Liver (tissue), 9 donors: ENCODE data around the gene NFATC2. TPM values are rescaled to one million over a fixed set of nuclear protein-coding genes. Genes with fewer than 3 reads are reported as not detected.

ENCODE experiments used
- DNase-seq: peaks from one replicate; pipeline ENCODE4 v3.0.0-alpha.2; 2017; ENCODE audit warnings: low spot score
- H3K27ac ChIP-seq, 2 donors: one replicate each; pipeline ENCODE4 v1.7.0; 2013; ENCODE audit warnings: inconsistent platforms in 2 of 2, low read length in 2 of 2, control low read depth in 1 of 2, low read depth in 1 of 2, mild to moderate bottlenecking in 1 of 2
- H3K27me3 ChIP-seq, 4 donors: one replicate each; pipeline versions ENCODE4 v1.6.1 to v1.7.0; 2013; ENCODE audit warnings: low read length in 3 of 4, inconsistent platforms in 1 of 4, mild to moderate bottlenecking in 1 of 4, moderate library complexity in 1 of 4; ENCODE audit not compliant: control insufficient read depth in 4 of 4, insufficient read depth in 4 of 4
- H3K36me3 ChIP-seq, 4 donors: one replicate each; pipeline versions ENCODE4 v1.6.1 to v1.7.0; 2013; ENCODE audit warnings: low read length in 3 of 4, mild to moderate bottlenecking in 3 of 4, low read depth in 1 of 4, moderate library complexity in 1 of 4; ENCODE audit not compliant: control insufficient read depth in 4 of 4, insufficient read depth in 3 of 4
- H3K4me1 ChIP-seq, 4 donors: one replicate each; pipeline versions ENCODE4 v1.6.1 to v1.7.0; 2013; ENCODE audit warnings: low read length in 3 of 4, mild to moderate bottlenecking in 3 of 4, moderate library complexity in 1 of 4; ENCODE audit not compliant: control insufficient read depth in 4 of 4, insufficient read depth in 4 of 4
- H3K4me3 ChIP-seq, 3 donors: one replicate each; pipeline versions ENCODE4 v1.6.1 to v1.7.0; 2013; ENCODE audit warnings: low read length in 3 of 3, control low read depth in 1 of 3, low read depth in 1 of 3, mild to moderate bottlenecking in 1 of 3
- H3K9ac ChIP-seq, 2 donors: one replicate each; pipeline ENCODE4 v1.7.0; 2013; ENCODE audit warnings: low read length in 2 of 2, mild to moderate bottlenecking in 2 of 2, moderate library complexity in 2 of 2, control low read depth in 1 of 2, low read depth in 1 of 2
- H3K9me3 ChIP-seq, 4 donors: one replicate each; pipeline versions ENCODE4 v1.6.1 to v1.7.0; 2013; ENCODE audit warnings: low read length in 3 of 4; ENCODE audit not compliant: control insufficient read depth in 4 of 4
- EGR1 ChIP-seq, 2 donors: IDR thresholded peaks; 2 replicates each; pipeline ENCODE4 v1.6.1; 2016 to 2018; ENCODE audit warnings: antibody characterized with exemption in 2 of 2, low read depth in 2 of 2
- FOXA1 ChIP-seq: IDR thresholded peaks from 2 replicates; pipeline ENCODE4 v1.6.1; 2016; ENCODE audit warnings: antibody characterized with exemption
- FOXA2 ChIP-seq: IDR thresholded peaks from 2 replicates; pipeline ENCODE4 v1.6.1; 2016; ENCODE audit warnings: antibody characterized with exemption
- GABPA ChIP-seq, 2 donors: IDR thresholded peaks in 1 of 2; conservative IDR thresholded peaks in 1 of 2; 2 replicates each; pipeline ENCODE4 v1.6.1; 2016; ENCODE audit warnings: antibody characterized with exemption in 2 of 2, mild to moderate bottlenecking in 1 of 2, moderate library complexity in 1 of 2
- HNF4A ChIP-seq, 2 donors: conservative IDR thresholded peaks; 2 replicates each; pipeline ENCODE4 v1.6.1; 2016; ENCODE audit warnings: antibody characterized with exemption in 2 of 2, mild to moderate bottlenecking in 2 of 2
- HNF4G ChIP-seq: IDR thresholded peaks from 2 replicates; pipeline ENCODE4 v1.6.1; 2016; ENCODE audit warnings: antibody characterized with exemption
- JUND ChIP-seq, 2 donors: IDR thresholded peaks; 2 replicates each; pipeline ENCODE4 v1.6.1; 2016; ENCODE audit warnings: antibody characterized with exemption in 2 of 2
- NR2F2 ChIP-seq: IDR thresholded peaks from 2 replicates; pipeline ENCODE4 v1.6.1; 2016; ENCODE audit warnings: antibody characterized with exemption
- RAD21 ChIP-seq, 2 donors: IDR thresholded peaks; 2 replicates each; pipeline ENCODE4 v1.6.1; 2016; ENCODE audit warnings: antibody characterized with exemption in 2 of 2, mild to moderate bottlenecking in 2 of 2
- RXRA ChIP-seq, 2 donors: IDR thresholded peaks; 2 replicates each; pipeline ENCODE4 v1.6.1; 2017 to 2018; ENCODE audit warnings: antibody characterized with exemption in 2 of 2, mild to moderate bottlenecking in 1 of 2
- TAF1 ChIP-seq: conservative IDR thresholded peaks from 2 replicates; pipeline ENCODE4 v1.6.1; 2016; ENCODE audit warnings: antibody characterized with exemption, mild to moderate bottlenecking
- WGBS: extraction: QIAGEN DNeasy Blood & Tissue Kit; methylation state at CpG from one replicate; pipeline ENCODE4 v1.1.7; 2013; 5-methylcytosine and 5-hydroxymethylcytosine counted together
- polyA plus RNA-seq, 2 donors: library from polyadenylated mRNA; stranded (reverse) in 1 of 2; unstranded in 1 of 2; fragments of 200-250 nt in 1 of 2; fragments of >200 nt in 1 of 2; fragmentation: Nextera tagmentation in 1 of 2; extraction: Ambion mirVana in 1 of 2; gene quantifications; one replicate each; pipeline versions ENCODE4 v1.2.1 to v1.2.3, GENCODE V29; 2013 to 2015
- total RNA-seq, 2 donors: library from RNA; depleted of rRNA; stranded (reverse); fragments of >200 nt; gene quantifications; one replicate each; pipeline ENCODE4 v1.2.3, GENCODE V29; 2014
- TF ChIP-seq, protein P1 (sequence below): fragments of 150-350 bp; IDR thresholded peaks from 2 replicates; pipeline ENCODE4 v1.5.1; 2017; ENCODE audit warnings: improper control_type of control experiment, low read depth, low read length; ENCODE audit not compliant: missing input control
- TF ChIP-seq, protein P2 (sequence below): IDR thresholded peaks from 2 replicates; pipeline ENCODE4 v1.6.1; 2016; ENCODE audit warnings: antibody characterized with exemption
- TF ChIP-seq, protein P3 (sequence below): IDR thresholded peaks from 2 replicates; pipeline ENCODE4 v1.6.1; 2016; ENCODE audit warnings: antibody characterized with exemption
- TF ChIP-seq, protein P4 (sequence below): IDR thresholded peaks from 2 replicates; pipeline ENCODE4 v1.6.1; 2016; ENCODE audit warnings: antibody characterized with exemption
- TF ChIP-seq, protein P5 (sequence below): IDR thresholded peaks from 2 replicates; pipeline ENCODE4 v1.6.1; 2016; ENCODE audit warnings: antibody characterized with exemption, mild to moderate bottlenecking
- donor health status: healthy.
- donor health status: healthy.
- donor health status: healthy.
- donor health status: healthy.
- donor health status: healthy.

Gene NFATC2
- total and polyA plus RNA-seq, 4 donors, result 1.2 to 6.7 (median 2.6) TPM

DNA sequence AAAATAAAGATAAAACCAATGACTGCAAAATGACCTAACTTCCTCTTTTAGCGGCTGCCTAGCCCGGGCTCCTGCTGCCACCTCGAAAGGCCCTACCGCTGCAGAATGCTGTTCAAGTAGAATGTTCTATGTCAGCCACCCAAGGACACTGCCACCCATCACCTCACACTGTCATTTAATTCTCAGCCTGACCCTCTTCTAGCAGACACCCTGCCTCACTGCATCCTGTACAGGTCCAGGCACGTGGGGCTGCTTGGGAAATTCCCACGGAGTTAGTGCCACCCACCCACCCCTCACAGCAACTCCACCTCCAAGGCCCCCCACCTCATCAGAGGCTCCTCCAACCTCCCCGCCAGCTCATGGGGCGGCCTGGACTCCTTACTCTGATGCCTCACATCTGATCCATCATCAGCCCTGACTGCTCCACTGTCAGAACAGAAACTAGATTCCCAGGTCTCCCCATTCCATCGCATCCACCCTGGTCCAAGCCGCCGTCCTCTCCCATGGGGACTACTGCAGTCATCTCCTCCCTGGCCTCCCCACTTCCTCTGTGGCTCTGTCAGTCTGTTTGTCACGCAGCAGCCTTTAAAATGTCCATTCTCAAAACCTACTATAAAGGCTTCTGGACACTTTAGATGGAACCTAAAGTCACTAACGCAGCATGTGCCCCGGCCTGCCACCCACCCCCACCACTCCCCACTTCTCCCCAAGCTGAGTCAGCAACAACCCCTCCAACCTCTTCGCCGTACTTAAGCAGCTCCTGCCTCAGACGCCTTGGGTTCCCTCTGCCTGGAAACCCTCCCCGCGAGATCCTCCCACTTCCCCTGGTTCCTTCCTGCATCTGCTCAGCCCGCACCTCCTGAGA is 17.0 kb downstream of the NFATC2 start:
- no peak overlapping the region for H3K9ac ChIP-seq
- peaks cover 0 to 10% (median 3%) of the 10 kb centered on the region in 4 donors for H3K36me3 ChIP-seq
- DNase-seq, result no peak
- no peaks in the 10 kb centered on the region for H3K9me3 ChIP-seq
- H3K27ac ChIP-seq, result no peak overlapping the region
- no peak overlapping the region for H3K4me3 ChIP-seq
- H3K4me1 ChIP-seq, result no peaks in the 10 kb centered on the region
- TF ChIP-seq FOXA2, result no peak
- TF ChIP-seq TAF1, result no peak
- TF ChIP-seq HNF4G, result no peak
- no peak for TF ChIP-seq FOXA1
- TF ChIP-seq, protein P1, sequence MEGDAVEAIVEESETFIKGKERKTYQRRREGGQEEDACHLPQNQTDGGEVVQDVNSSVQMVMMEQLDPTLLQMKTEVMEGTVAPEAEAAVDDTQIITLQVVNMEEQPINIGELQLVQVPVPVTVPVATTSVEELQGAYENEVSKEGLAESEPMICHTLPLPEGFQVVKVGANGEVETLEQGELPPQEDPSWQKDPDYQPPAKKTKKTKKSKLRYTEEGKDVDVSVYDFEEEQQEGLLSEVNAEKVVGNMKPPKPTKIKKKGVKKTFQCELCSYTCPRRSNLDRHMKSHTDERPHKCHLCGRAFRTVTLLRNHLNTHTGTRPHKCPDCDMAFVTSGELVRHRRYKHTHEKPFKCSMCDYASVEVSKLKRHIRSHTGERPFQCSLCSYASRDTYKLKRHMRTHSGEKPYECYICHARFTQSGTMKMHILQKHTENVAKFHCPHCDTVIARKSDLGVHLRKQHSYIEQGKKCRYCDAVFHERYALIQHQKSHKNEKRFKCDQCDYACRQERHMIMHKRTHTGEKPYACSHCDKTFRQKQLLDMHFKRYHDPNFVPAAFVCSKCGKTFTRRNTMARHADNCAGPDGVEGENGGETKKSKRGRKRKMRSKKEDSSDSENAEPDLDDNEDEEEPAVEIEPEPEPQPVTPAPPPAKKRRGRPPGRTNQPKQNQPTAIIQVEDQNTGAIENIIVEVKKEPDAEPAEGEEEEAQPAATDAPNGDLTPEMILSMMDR, result no peak
- TF ChIP-seq, protein P2, sequence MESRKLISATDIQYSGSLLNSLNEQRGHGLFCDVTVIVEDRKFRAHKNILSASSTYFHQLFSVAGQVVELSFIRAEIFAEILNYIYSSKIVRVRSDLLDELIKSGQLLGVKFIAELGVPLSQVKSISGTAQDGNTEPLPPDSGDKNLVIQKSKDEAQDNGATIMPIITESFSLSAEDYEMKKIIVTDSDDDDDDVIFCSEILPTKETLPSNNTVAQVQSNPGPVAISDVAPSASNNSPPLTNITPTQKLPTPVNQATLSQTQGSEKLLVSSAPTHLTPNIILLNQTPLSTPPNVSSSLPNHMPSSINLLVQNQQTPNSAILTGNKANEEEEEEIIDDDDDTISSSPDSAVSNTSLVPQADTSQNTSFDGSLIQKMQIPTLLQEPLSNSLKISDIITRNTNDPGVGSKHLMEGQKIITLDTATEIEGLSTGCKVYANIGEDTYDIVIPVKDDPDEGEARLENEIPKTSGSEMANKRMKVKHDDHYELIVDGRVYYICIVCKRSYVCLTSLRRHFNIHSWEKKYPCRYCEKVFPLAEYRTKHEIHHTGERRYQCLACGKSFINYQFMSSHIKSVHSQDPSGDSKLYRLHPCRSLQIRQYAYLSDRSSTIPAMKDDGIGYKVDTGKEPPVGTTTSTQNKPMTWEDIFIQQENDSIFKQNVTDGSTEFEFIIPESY, result no peak
- TF ChIP-seq HNF4A (conservative IDR thresholded peaks at IDR 0.05), result no peak
- TF ChIP-seq, protein P3, sequence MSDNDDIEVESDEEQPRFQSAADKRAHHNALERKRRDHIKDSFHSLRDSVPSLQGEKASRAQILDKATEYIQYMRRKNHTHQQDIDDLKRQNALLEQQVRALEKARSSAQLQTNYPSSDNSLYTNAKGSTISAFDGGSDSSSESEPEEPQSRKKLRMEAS, result no peak
- TF ChIP-seq, protein P4, sequence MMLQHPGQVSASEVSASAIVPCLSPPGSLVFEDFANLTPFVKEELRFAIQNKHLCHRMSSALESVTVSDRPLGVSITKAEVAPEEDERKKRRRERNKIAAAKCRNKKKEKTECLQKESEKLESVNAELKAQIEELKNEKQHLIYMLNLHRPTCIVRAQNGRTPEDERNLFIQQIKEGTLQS, result no peak
- TF ChIP-seq, protein P5, sequence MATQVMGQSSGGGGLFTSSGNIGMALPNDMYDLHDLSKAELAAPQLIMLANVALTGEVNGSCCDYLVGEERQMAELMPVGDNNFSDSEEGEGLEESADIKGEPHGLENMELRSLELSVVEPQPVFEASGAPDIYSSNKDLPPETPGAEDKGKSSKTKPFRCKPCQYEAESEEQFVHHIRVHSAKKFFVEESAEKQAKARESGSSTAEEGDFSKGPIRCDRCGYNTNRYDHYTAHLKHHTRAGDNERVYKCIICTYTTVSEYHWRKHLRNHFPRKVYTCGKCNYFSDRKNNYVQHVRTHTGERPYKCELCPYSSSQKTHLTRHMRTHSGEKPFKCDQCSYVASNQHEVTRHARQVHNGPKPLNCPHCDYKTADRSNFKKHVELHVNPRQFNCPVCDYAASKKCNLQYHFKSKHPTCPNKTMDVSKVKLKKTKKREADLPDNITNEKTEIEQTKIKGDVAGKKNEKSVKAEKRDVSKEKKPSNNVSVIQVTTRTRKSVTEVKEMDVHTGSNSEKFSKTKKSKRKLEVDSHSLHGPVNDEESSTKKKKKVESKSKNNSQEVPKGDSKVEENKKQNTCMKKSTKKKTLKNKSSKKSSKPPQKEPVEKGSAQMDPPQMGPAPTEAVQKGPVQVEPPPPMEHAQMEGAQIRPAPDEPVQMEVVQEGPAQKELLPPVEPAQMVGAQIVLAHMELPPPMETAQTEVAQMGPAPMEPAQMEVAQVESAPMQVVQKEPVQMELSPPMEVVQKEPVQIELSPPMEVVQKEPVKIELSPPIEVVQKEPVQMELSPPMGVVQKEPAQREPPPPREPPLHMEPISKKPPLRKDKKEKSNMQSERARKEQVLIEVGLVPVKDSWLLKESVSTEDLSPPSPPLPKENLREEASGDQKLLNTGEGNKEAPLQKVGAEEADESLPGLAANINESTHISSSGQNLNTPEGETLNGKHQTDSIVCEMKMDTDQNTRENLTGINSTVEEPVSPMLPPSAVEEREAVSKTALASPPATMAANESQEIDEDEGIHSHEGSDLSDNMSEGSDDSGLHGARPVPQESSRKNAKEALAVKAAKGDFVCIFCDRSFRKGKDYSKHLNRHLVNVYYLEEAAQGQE, result no peak
- no peak for TF ChIP-seq RXRA (IDR thresholded peaks at IDR 0.05)
- no peak for TF ChIP-seq GABPA (IDR thresholded peaks at IDR 0.05 in 1 of 2, conservative IDR thresholded peaks at IDR 0.05 in 1 of 2)
- no peak for TF ChIP-seq NR2F2
- no peak for TF ChIP-seq EGR1 (IDR thresholded peaks at IDR 0.05; ENCODE audit: low read depth in 2 of 2)
- no peak for TF ChIP-seq RAD21 (IDR thresholded peaks at IDR 0.05)
- no peak for TF ChIP-seq JUND (IDR thresholded peaks at IDR 0.05)
- H3K27me3 ChIP-seq, result no peaks in the 10 kb centered on the region
- WGBS, result 73% methylated on average over 20 of the region's 20 CpGs
